HG02943 (cell line): ENCODE results near the gene NXF1.
"Not testable (repeated sequence)": the region's sequence is repeated elsewhere in the genome, so short reads cannot be mapped to it uniquely, and the experiment has no call there.

Experiments
- ATAC-seq: cut with Tn5 transposase; IDR thresholded peaks from one replicate; pipeline ENCODE4 v1.9.1; 2021; ENCODE audit warnings: mild to moderate bottlenecking, low read depth, moderate library complexity; ENCODE audit not compliant: unreplicated experiment

The NXF1 gene

GRCh38 chr11:62832336-62833234 lies 27.3 kb upstream of the NXF1 start, which contains the start of gene TEX54:
Gene TEX54 (minus strand): TSS chr11:62832841.
- peak; percentile 5 for ATAC-seq

- peak; percentile 87 for ATAC-seq
Observed at GRCh38 chr11:62831520-62832335, 26.5 kb upstream of the NXF1 start, which contains the start of gene STX5. Gene STX5 (minus strand): TSS chr11:62832051. CDS start chr11:62831243, 808 bp downstream.

GRCh38 chr11:62830904-62831519 lies 25.8 kb upstream of the NXF1 start:
- no peak for ATAC-seq

- ATAC-seq = not testable (repeated sequence)
Observed at GRCh38 chr11:62828130-62828529, 22.9 kb upstream of the NXF1 start.

DNA sequence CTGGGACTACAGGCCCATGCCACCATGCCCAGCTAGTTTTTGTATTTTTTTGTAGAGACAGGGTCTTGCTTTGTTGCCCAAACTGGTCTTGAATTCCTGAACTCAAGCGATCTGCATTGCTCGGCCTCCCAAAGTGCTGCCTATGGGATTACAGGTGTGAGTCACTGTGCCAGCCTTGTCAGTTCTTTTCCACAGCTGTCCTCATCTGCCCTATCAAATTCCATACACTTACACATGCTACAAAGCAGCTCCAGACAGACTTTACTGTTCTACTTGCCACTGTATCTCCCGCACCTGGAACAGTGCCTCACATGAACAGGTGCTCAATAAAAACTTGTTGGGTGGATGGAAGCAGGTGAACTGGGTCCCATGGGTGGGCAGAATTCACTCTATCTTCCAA lies 18.4 kb upstream of the NXF1 start:
- ATAC-seq = no peak

DNA sequence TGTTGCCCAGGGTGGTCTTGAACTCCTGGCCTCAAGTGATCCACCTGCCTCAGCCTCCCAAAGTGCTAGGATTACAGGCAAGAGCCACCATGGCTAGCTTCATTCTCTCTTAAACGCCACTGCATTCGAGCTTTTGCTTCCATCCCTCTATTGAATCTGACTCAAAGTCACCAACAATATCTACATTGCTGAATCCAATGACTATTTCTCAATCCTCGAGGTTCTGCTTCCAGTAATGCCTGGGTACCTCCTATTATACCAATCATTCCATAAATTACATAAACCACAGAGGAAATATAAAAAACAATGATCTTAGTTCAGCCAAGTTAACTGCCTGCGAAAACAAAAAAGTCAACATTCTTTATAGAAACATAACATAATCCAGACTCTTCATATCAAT lies 11.9 kb upstream of the NXF1 start:
- ATAC-seq = no peak

GRCh38 chr11:62816557-62816956 lies 11.3 kb upstream of the NXF1 start:
- no peak for ATAC-seq

DNA sequence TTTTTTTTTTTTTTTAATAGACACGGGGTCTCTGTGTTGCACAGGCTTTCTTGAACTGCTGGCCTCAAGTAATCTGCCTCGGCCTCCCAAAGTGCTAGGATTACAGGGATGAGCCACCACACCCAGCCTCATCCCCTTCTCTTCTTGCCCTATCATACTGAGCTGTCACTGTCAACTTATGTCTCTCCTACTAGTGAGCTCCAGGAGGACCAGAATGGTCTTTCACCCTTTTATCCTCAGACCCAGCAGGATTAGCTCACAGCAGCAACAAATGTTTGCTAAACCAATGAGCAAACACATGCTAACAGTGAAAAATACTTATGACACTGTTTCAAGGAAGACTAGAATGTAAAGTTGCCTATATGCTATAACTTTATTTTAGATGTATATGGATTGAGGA lies 6.4 kb upstream of the NXF1 start:
- ATAC-seq = no peak

DNA sequence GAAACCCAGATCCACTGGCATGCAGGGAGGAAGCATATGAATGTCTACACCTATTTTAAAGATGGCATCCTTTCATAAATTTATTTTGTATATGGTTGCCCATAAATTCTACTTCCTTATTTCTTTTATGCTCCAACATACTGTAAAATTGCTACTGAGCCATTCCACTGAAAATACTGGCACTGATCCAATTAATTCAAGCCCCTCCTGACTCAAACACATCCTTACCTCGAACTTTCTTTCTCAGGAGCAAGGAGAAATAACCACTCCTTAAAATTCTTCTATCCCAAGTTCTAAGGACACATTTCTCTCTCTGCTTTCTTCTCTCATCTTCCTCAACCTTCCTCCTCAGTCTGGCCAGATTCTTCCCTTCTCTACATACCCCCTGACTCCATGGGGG lies 5.5 kb upstream of the NXF1 start:
- ATAC-seq = no peak

- ATAC-seq = no peak
Observed at GRCh38 chr11:62806611-62807121, 1.4 kb upstream of the NXF1 start.

GRCh38 chr11:62805961-62806441 lies 761 bp upstream of the NXF1 start:
- no peak for ATAC-seq

- ATAC-seq = no peak
Observed at GRCh38 chr11:62804310-62805075, 747 bp downstream of the NXF1 start.

DNA sequence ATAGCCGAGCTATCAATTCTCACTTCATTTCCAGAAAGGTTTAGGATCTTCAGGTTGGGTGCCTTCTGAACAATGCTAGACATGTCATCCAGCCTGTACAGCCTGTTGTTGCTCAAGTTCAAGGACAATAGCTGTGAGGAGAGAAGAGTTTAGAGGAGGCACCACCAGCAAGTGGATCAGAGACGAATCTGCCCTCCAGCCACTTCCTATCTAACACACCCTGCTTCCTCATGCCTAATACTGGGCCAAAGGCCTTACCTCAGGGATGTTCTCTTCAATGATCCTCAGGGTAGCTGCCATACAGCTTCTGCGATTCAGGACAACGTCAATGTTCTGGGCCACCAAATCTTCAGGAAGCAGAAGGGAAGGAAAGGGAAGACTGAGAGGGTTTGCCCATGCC lies 4.2 kb downstream of the NXF1 start:
- no peak for ATAC-seq

- no peak for ATAC-seq
Observed at GRCh38 chr11:62799486-62799885, 5.8 kb downstream of the NXF1 start.

DNA sequence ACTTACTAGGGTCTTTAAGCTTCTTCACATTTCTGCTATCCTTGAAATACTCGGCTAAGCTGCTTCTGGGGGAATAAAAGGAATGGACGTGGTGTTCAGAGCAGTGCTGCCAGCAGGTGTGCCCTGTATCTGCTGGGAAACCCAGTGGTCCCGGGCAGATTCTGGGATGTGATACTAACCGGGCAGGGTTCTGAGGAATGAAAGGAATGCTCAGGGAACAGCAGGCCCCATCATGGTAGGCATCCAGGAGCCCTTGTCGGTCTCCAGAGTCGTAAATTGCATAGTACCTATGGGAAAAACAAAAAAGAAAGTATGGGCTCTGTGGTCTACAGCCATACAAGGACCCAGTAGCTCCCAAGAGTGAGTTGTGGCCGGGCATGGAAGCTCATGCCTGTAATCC lies 9.0 kb downstream of the NXF1 start:
- no peak for ATAC-seq

GRCh38 chr11:62794201-62794775 lies 11.0 kb downstream of the NXF1 start:
- no peak for ATAC-seq

GRCh38 chr11:62792202-62792575 lies 13.1 kb downstream of the NXF1 start:
- ATAC-seq = no peak

DNA sequence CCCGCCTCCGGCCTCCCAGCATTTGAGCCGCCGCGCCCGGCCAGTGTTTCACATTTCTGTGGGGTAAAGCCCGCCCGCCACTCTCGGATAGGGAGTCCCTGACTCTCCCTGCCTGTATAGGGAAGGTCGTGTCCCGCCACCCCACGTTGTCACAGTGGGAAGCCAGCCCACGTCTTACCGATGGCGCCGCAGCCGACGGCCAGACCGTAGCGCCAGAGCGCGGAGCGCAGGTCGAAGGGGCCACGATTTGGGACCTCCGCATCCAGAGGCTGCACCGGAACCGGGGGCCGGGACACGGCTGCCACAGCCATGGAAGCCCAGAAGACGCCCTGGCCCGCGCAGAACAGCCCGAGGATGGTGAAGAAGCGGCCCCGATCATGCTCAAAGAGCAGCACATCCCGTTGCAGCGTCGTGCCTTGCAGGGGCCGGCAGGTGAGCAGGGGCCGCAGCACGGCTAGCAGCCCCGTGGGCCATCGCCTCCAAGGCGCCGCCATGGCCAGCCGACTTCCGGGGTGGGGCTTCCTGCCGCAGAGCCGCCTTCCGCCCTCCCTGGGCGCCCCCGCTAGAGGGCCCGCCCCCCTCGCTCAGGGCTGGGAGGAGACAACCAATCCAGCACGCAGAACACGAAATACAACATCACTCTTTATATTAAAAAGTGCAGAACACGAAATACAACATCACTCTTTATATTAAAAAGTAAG lies 13.6 kb downstream of the NXF1 start, which contains the start of gene TMEM223:
TSS of gene TMEM223 (minus strand) at position 506 of the 701 bp plus-strand sequence. CDS start at position 494, 12 bp downstream.
- peak; percentile 52 for ATAC-seq

- ATAC-seq = no peak
Observed at GRCh38 chr11:62789576-62789975, 15.7 kb downstream of the NXF1 start.
